Hepatocyte (in vitro differentiated cells): ENCODE results near the gene SLC7A9. TPM values are rescaled to one million over a fixed set of nuclear protein-coding genes. Genes with fewer than 3 reads are reported as not detected.
"Not testable (repeated sequence)": the region's sequence is repeated elsewhere in the genome, so short reads cannot be mapped to it uniquely, and the experiment has no call there.

Experiments
- DNase-seq: peaks from one replicate; pipeline ENCODE4 v3.0.0-alpha.2; 2016; ENCODE audit warnings: low spot score
- H2AFZ ChIP-seq: fragments of 200-600 bp; sonication (generic); 2 replicates; pipeline ENCODE4 v1.6.0; 2016; ENCODE audit warnings: antibody characterized with exemption, mild to moderate bottlenecking
- H3K27ac ChIP-seq: fragments of 200-600 bp; sonication (generic); 2 replicates; pipeline ENCODE4 v1.5.1; 2016; ENCODE audit warnings: mild to moderate bottlenecking
- H3K27me3 ChIP-seq: fragments of 200-600 bp; sonication (generic); 2 replicates; pipeline ENCODE4 v1.6.1; 2016
- H3K36me3 ChIP-seq: fragments of 200-600 bp; sonication (generic); replicated peaks from 2 replicates; pipeline ENCODE4 v1.5.1; 2016; ENCODE audit warnings: low read depth; ENCODE audit not compliant: insufficient read depth
- H3K4me1 ChIP-seq: fragments of 200-600 bp; sonication (generic); 2 replicates; pipeline ENCODE4 v1.5.1; 2016; ENCODE audit warnings: mild to moderate bottlenecking, moderate library complexity; ENCODE audit not compliant: insufficient read depth
- H3K4me2 ChIP-seq: fragments of 200-600 bp; sonication (generic); 2 replicates; pipeline ENCODE4 v1.6.0; 2016
- H3K4me3 ChIP-seq: fragments of 200-600 bp; sonication (generic); 2 replicates; pipeline ENCODE4 v1.5.1; 2016; ENCODE audit warnings: mild to moderate bottlenecking
- H3K79me2 ChIP-seq: fragments of 200-600 bp; sonication (generic); 2 replicates; pipeline ENCODE4 v1.6.0; 2017; ENCODE audit warnings: mild to moderate bottlenecking
- H3K9me2 ChIP-seq: fragments of 200-600 bp; sonication (generic); replicated peaks from 2 replicates; pipeline ENCODE4 v1.6.0; 2017; ENCODE audit warnings: mild to moderate bottlenecking; ENCODE audit not compliant: insufficient read depth
- H3K9me3 ChIP-seq: fragments of 200-600 bp; sonication (generic); 2 replicates; pipeline ENCODE4 v1.5.1; 2016; ENCODE audit warnings: low read depth, mild to moderate bottlenecking
- H4K20me1 ChIP-seq: fragments of 200-600 bp; sonication (generic); 2 replicates; pipeline ENCODE4 v1.6.0; 2016; ENCODE audit warnings: mild to moderate bottlenecking; ENCODE audit not compliant: insufficient read depth, poor library complexity, severe bottlenecking
- EZH2 ChIP-seq: fragments of 200-600 bp; sonication (generic); IDR thresholded peaks from 2 replicates; pipeline ENCODE4 v1.6.1; 2016; ENCODE audit warnings: antibody characterized with exemption, mild to moderate bottlenecking, borderline replicate concordance
- EZH2phosphoT487 ChIP-seq: fragments of 200-600 bp; sonication (generic); IDR thresholded peaks from one replicate; pipeline ENCODE4 v1.6.1; 2018; ENCODE audit warnings: antibody characterized with exemption, mild to moderate bottlenecking, low read depth, moderate library complexity; ENCODE audit not compliant: unreplicated experiment, severe bottlenecking
- WGBS: methylation state at CpG from one replicate; pipeline ENCODE4 v1.1.6; 2016; ENCODE audit warnings: low lambda C conversion rate; ENCODE audit errors: missing lambda C conversion rate; 5-methylcytosine and 5-hydroxymethylcytosine counted together
- polyA plus RNA-seq: library from polyadenylated mRNA; unstranded; fragments of >200 nt; fragmentation: Nextera tagmentation; extraction: Ambion mirVana; gene quantifications from 2 replicates; pipeline ENCODE4 v1.2.1, GENCODE V29; 2016
- total RNA-seq: library from RNA; depleted of rRNA; stranded (reverse); fragments of >200 nt; gene quantifications from 2 replicates; pipeline ENCODE4 v1.2.3, GENCODE V29; 2014
- TF ChIP-seq, protein P1 (sequence below): fragments of 200-600 bp; sonication (generic); IDR thresholded peaks from 2 replicates; pipeline ENCODE4 v1.5.1; 2016; ENCODE audit warnings: antibody characterized with exemption, mild to moderate bottlenecking; ENCODE audit not compliant: poor library complexity

The SLC7A9 gene
- total and polyA plus RNA-seq, 2 experiments from 2014 or later, result 7.6 to 9.6 TPM

DNA sequence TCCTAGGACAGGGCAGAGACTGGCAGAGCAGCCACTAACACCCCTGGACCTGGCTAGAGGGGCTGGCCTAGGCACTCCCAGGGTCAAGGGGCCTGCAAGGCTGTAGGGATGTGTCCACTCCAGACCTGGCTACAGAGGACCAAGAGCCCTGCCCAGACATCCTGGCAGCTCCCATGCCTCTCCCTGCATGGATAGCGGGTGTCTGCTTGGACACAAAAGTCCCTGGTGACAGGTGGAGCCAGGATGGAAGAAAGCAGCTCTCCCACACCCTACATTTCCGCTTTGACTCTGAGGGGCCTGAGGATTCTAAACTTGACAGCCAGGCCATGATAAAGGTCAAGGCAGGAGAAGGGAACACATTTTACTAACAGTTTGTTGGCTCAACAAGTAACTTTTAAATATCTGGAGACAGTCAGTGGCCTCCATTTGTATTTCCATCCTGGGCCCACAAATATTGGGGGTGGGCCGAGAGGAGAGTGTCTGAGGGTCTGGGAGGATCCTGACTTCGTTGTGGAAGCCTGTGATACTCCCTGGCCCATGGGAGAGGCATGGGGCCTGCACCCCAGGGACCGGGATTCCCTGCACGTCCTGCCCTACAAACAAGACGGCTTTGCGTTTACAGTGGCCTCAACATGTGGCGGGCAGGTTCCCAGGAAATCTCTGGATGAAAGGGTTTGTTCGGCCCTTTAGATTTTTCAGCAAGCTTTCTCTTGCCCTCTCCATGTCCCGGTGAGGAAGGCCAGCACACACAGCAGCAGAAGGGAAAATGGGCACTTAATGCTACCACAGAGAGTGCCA is 19.8 kb upstream of the SLC7A9 start:
- TF ChIP-seq, protein P1, sequence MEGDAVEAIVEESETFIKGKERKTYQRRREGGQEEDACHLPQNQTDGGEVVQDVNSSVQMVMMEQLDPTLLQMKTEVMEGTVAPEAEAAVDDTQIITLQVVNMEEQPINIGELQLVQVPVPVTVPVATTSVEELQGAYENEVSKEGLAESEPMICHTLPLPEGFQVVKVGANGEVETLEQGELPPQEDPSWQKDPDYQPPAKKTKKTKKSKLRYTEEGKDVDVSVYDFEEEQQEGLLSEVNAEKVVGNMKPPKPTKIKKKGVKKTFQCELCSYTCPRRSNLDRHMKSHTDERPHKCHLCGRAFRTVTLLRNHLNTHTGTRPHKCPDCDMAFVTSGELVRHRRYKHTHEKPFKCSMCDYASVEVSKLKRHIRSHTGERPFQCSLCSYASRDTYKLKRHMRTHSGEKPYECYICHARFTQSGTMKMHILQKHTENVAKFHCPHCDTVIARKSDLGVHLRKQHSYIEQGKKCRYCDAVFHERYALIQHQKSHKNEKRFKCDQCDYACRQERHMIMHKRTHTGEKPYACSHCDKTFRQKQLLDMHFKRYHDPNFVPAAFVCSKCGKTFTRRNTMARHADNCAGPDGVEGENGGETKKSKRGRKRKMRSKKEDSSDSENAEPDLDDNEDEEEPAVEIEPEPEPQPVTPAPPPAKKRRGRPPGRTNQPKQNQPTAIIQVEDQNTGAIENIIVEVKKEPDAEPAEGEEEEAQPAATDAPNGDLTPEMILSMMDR, result no peak
- TF ChIP-seq EZH2 (no peak), EZH2phosphoT487 (no peak)
- Histone ChIP-seq H3K9me2 (no peaks in the 10 kb centered on the region), H3K4me2 (no peak overlapping the region), H4K20me1 (no peaks in the 10 kb centered on the region), H2AFZ (no peak overlapping the region), H3K27ac (no peak overlapping the region), H3K4me3 (no peak overlapping the region), H3K27me3 (no peaks in the 10 kb centered on the region), H3K4me1 (no peaks in the 10 kb centered on the region), H3K36me3 (peaks cover 7% of the 10 kb centered on the region), H3K9me3 (peaks cover 8% of the 10 kb centered on the region), H3K79me2 (no peaks in the 10 kb centered on the region)
- no peak for DNase-seq
- WGBS, result 97% methylated on average over 11 of the region's 11 CpGs

- no peaks in the 10 kb centered on the region for H3K36me3 ChIP-seq
- no peak for DNase-seq
- no peaks in the 10 kb centered on the region for H4K20me1 ChIP-seq
- TF ChIP-seq EZH2phosphoT487 (no peak), EZH2 (no peak)
- TF ChIP-seq, protein P1, result no peak
- H3K27ac ChIP-seq, result no peak overlapping the region
- 94% methylated on average over 4 of the region's 4 CpGs for WGBS
- no peaks in the 10 kb centered on the region for H3K27me3 ChIP-seq
- H3K4me2 ChIP-seq, result no peak overlapping the region
- no peak overlapping the region for H3K4me3 ChIP-seq
- H3K79me2 ChIP-seq, result no peaks in the 10 kb centered on the region
- no peaks in the 10 kb centered on the region for H3K9me2 ChIP-seq
- peaks cover 5% of the 10 kb centered on the region for H3K9me3 ChIP-seq
- no peak overlapping the region for H2AFZ ChIP-seq
- no peaks in the 10 kb centered on the region for H3K4me1 ChIP-seq
Observed at GRCh38 chr19:32887572-32888215, 18.1 kb upstream of the SLC7A9 start.

DNA sequence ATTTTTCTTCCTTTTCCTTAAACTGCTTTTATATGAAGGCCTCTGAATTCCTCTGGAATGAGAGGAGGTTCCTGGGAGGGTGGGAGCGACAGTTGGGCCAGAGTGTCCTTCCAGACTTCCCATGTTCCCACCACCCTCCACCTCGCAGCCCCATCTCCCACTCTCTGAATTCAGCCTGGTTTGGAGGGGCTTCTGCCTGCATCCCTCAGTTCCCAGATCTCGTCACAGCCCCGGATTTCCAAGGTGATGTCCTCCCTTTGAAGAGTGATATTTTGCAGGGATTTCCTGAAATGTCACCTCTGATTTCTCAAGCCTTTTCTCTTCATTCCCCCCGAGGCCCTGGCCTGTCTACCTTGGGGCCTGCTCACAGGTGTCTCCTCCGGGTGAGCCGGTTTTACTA is 16.7 kb upstream of the SLC7A9 start:
- Histone ChIP-seq H3K9me2 (no peaks in the 10 kb centered on the region), H3K4me3 (no peak overlapping the region), H3K4me1 (no peaks in the 10 kb centered on the region), H3K9me3 (no peaks in the 10 kb centered on the region), H3K36me3 (no peaks in the 10 kb centered on the region), H3K27ac (no peak overlapping the region), H3K79me2 (no peaks in the 10 kb centered on the region), H4K20me1 (no peaks in the 10 kb centered on the region), H3K27me3 (no peaks in the 10 kb centered on the region), H3K4me2 (no peak overlapping the region), H2AFZ (no peak overlapping the region)
- no peak for DNase-seq
- 89% methylated on average over 7 of the region's 7 CpGs for WGBS
- TF ChIP-seq EZH2 (no peak), EZH2phosphoT487 (no peak)
- TF ChIP-seq, protein P1, result no peak

- not testable (repeated sequence) for H3K9me2 ChIP-seq, H3K4me2 ChIP-seq, H3K79me2 ChIP-seq, H3K4me3 ChIP-seq, H3K27me3 ChIP-seq, H3K27ac ChIP-seq, H4K20me1 ChIP-seq, H3K4me1 ChIP-seq, H2AFZ ChIP-seq, H3K9me3 ChIP-seq, DNase-seq, H3K36me3 ChIP-seq
- WGBS, result 86% methylated on average over 5 of the region's 5 CpGs
Observed at GRCh38 chr19:32885255-32885654, 15.7 kb upstream of the SLC7A9 start.
